DOHH2 (cell line): ENCODE data around the gene CPXM2.

Experiments
- H3F3A ChIP-seq: fragments of 200-600 bp; sonication (generic), shearing (Covaris generic); 2 replicates; pipeline ENCODE4 v1.6.0; 2016; ENCODE audit warnings: antibody characterized with exemption, mild to moderate bottlenecking; ENCODE audit not compliant: control insufficient read depth, insufficient read depth
- H3K27ac ChIP-seq: fragments of 200-600 bp; sonication (generic); 2 replicates; pipeline ENCODE4 v1.5.1; 2014; ENCODE audit warnings: low read depth, mild to moderate bottlenecking, low read length, moderate library complexity
- H3K27me3 ChIP-seq: fragments of 200-600 bp; sonication (generic); 2 replicates; pipeline ENCODE4 v1.6.1; 2014; ENCODE audit warnings: mild to moderate bottlenecking, low read length, mixed read lengths; ENCODE audit not compliant: control insufficient read depth
- H3K36me3 ChIP-seq: fragments of 200-600 bp; sonication (generic); 2 replicates; pipeline ENCODE4 v1.6.1; 2014; ENCODE audit warnings: mild to moderate bottlenecking, low read length, moderate library complexity, mixed read lengths; ENCODE audit not compliant: control insufficient read depth
- H3K4me1 ChIP-seq: fragments of 200-600 bp; sonication (generic); 2 replicates; pipeline ENCODE4 v1.6.1; 2014; ENCODE audit warnings: mild to moderate bottlenecking, low read length, mixed read lengths; ENCODE audit not compliant: control insufficient read depth
- H3K4me2 ChIP-seq: fragments of 200-600 bp; sonication (generic); 2 replicates; pipeline ENCODE4 v1.6.0; 2014; ENCODE audit warnings: mild to moderate bottlenecking, low read length, moderate library complexity
- H3K4me3 ChIP-seq: fragments of 200-600 bp; sonication (generic); 2 replicates; pipeline ENCODE4 v1.5.1; 2014; ENCODE audit warnings: mild to moderate bottlenecking, low read length, mixed read lengths
- H3K79me2 ChIP-seq: fragments of 200-600 bp; sonication (generic); 2 replicates; pipeline ENCODE4 v1.6.1; 2014; ENCODE audit warnings: mild to moderate bottlenecking, low read length, mixed read lengths; ENCODE audit not compliant: control insufficient read depth
- H3K9me2 ChIP-seq: fragments of 200-600 bp; sonication (generic); replicated peaks from 2 replicates; pipeline ENCODE4 v1.6.1; 2014; ENCODE audit warnings: mild to moderate bottlenecking, low read length, mixed read lengths; ENCODE audit not compliant: control insufficient read depth
- H3K9me3 ChIP-seq: fragments of 200-600 bp; sonication (generic); 2 replicates; pipeline ENCODE4 v1.6.1; 2014; ENCODE audit warnings: antibody characterized with exemption, low read length, mixed read lengths; ENCODE audit not compliant: control insufficient read depth, insufficient read depth
- H4K20me1 ChIP-seq: fragments of 200-600 bp; sonication (generic); 2 replicates; pipeline ENCODE4 v1.6.0; 2014; ENCODE audit warnings: low read depth, mild to moderate bottlenecking, antibody characterized with exemption, low read length, moderate library complexity; ENCODE audit not compliant: control insufficient read depth, insufficient read depth
- EZH2phosphoT487 ChIP-seq: fragments of 200-600 bp; sonication (generic); IDR thresholded peaks from 2 replicates; pipeline ENCODE4 v1.6.1; 2017; ENCODE audit warnings: borderline replicate concordance, mild to moderate bottlenecking, antibody characterized with exemption, low read length, moderate library complexity, mixed read lengths
- TF ChIP-seq, protein P1 (sequence below): fragments of 200-600 bp; sonication (generic); IDR thresholded peaks from one replicate; pipeline ENCODE4 v1.5.1; 2014; ENCODE audit warnings: antibody characterized with exemption, mild to moderate bottlenecking, low read depth, low read length; ENCODE audit not compliant: poor library complexity, severe bottlenecking

CPXM2 gene

DNA sequence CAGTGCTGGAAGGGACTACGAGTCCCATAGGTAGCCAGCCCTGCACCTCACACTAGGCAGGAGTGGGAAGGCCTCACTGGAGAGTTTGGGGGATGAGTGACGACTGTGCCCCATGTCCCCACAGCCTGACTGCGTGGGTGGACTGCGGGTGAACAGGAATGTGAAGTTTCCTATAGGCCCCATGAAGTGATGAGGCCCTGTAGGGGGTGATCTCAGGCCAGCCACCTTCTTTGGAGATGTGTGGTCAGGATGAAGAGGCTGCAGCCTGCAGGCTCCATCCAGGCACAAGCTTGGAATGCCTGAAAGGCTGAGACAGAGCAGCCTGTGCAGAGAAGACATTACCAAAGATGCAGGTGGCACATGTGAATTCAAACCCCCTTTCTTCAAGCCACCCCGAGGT, 94.9 kb downstream of the CPXM2 start:
- no peaks in the 10 kb centered on the region for H3F3A ChIP-seq
- TF ChIP-seq, protein P1, sequence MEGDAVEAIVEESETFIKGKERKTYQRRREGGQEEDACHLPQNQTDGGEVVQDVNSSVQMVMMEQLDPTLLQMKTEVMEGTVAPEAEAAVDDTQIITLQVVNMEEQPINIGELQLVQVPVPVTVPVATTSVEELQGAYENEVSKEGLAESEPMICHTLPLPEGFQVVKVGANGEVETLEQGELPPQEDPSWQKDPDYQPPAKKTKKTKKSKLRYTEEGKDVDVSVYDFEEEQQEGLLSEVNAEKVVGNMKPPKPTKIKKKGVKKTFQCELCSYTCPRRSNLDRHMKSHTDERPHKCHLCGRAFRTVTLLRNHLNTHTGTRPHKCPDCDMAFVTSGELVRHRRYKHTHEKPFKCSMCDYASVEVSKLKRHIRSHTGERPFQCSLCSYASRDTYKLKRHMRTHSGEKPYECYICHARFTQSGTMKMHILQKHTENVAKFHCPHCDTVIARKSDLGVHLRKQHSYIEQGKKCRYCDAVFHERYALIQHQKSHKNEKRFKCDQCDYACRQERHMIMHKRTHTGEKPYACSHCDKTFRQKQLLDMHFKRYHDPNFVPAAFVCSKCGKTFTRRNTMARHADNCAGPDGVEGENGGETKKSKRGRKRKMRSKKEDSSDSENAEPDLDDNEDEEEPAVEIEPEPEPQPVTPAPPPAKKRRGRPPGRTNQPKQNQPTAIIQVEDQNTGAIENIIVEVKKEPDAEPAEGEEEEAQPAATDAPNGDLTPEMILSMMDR, result no peak
- TF ChIP-seq EZH2phosphoT487, result no peak
- no peaks in the 10 kb centered on the region for H3K9me2 ChIP-seq
- H3K4me1 ChIP-seq, result no peaks in the 10 kb centered on the region
- H3K36me3 ChIP-seq, result no peaks in the 10 kb centered on the region
- H3K4me3 ChIP-seq, result no peak overlapping the region
- H3K4me2 ChIP-seq, result no peak overlapping the region
- no peak overlapping the region for H3K27ac ChIP-seq
- H3K79me2 ChIP-seq, result no peaks in the 10 kb centered on the region
- peaks cover 4% of the 10 kb centered on the region; the same call in 1 of the 2 replicates for H3K27me3 ChIP-seq
- H4K20me1 ChIP-seq, result no peaks in the 10 kb centered on the region
- no peaks in the 10 kb centered on the region for H3K9me3 ChIP-seq

DNA sequence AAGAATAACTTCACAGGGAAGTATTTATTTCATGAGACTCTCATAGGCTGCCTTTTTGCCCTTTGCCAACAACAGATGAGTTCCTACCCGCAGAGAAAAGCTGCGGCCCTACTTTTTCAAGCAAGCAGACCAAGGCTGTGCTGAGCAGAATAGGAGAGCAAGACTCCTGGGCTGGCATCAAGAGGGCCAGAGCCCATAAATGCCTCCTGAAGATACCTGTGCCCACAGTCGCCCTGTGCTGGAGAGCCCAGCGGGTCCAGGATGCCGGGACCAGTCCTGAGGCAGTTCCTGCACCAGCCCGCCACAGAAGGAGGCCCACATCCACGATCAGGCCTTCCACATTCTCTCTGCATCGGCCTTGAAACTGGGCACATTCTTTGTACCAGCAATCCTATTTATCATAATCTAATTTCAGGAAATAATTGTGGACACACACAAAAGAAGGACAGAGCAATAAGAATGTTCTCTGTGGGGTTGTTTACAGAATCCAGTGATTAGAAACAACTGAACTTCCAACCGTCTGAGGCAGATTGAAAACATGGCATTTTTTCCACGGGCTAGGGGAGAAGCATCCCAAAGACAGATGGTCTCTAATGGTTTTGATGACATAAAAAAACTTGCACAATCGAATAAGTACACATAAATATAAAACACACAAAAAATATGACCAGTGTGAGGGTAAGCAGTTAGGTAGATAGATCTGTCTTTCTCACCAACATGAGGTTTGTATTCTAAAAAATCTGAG, 95.6 kb downstream of the CPXM2 start:
- H3K9me3 ChIP-seq, result no peaks in the 10 kb centered on the region
- H3K36me3 ChIP-seq, result no peaks in the 10 kb centered on the region
- H3K27ac ChIP-seq, result no peak overlapping the region
- no peak overlapping the region for H3K4me2 ChIP-seq
- peaks cover 4% of the 10 kb centered on the region; the same call in 1 of the 2 replicates for H3K27me3 ChIP-seq
- no peaks in the 10 kb centered on the region for H4K20me1 ChIP-seq
- no peak overlapping the region for H3K4me3 ChIP-seq
- H3K9me2 ChIP-seq, result no peaks in the 10 kb centered on the region
- TF ChIP-seq EZH2phosphoT487, result no peak
- TF ChIP-seq, protein P1, result no peak
- no peaks in the 10 kb centered on the region for H3K79me2 ChIP-seq
- H3K4me1 ChIP-seq, result no peaks in the 10 kb centered on the region
- no peaks in the 10 kb centered on the region for H3F3A ChIP-seq

DNA sequence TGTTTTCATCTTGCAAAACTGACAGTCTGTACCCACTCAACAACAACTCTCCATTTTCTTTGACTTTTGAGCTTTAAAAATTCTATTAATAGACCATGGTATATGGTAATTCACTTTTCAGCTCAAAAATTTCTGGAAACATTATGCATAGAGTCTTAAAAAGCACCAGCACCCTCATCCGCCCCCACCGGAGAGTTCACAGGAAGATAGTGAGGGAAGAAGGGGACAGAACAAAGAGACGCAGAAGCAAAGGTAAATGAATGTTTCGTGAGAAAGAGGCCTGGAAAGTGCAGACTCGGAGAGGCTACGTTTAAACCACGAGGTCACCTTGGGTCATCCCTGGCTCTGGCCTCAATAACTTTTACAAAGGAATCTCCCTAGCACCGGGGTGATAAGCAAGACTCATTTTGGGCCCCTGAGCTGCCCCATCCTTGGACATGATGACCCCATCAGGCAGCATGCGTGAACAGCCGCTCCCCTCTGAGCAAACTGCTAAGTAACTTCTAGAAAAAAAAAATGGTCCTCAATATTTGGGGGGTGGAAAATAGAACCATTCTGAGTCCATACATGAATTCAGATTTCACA, 96.3 kb downstream of the CPXM2 start:
- H3F3A ChIP-seq, result no peaks in the 10 kb centered on the region
- no peaks in the 10 kb centered on the region for H4K20me1 ChIP-seq
- H3K27ac ChIP-seq, result no peak overlapping the region
- H3K4me2 ChIP-seq, result no peak overlapping the region
- no peaks in the 10 kb centered on the region for H3K4me1 ChIP-seq
- no peaks in the 10 kb centered on the region for H3K9me2 ChIP-seq
- peaks cover 2% of the 10 kb centered on the region; the same call in 1 of the 2 replicates for H3K27me3 ChIP-seq
- no peaks in the 10 kb centered on the region for H3K36me3 ChIP-seq
- no peak for TF ChIP-seq EZH2phosphoT487
- TF ChIP-seq, protein P1, result no peak
- no peak overlapping the region for H3K4me3 ChIP-seq
- no peaks in the 10 kb centered on the region for H3K9me3 ChIP-seq
- H3K79me2 ChIP-seq, result no peaks in the 10 kb centered on the region
